GOT3 (cell line): ENCODE data around the gene AMIGO3.
"Not testable (repeated sequence)": the region's sequence is repeated elsewhere in the genome, so short reads cannot be mapped to it uniquely, and the experiment has no call there.

ENCODE experiments used
- DNase-seq: peaks from one replicate; lab custom pipeline; 2025; ENCODE audit warnings: mixed read lengths; lab: John Stamatoyannopoulos, UW

AMIGO3 gene

DNA sequence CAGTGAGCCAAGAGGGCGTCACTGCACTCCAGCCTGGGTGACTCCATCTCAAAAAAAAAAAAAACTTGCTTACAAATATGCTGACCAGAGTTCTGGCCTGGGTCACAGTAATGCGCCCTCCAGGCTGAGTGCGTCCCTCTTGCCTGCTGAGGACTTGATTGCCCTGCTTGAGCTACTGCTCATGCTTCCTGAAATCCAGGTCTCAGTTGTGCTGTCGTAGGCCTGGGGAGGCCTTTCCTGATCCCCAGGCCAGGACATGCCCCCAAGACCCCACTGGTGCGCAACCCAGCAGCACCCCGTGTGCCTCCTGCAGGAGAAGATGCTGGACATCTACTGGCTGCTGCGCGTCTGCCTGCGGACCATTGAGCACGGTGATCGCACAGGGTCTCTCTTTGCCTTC is 7.3 kb downstream of the AMIGO3 start:
- DNase-seq = no peak

DNA sequence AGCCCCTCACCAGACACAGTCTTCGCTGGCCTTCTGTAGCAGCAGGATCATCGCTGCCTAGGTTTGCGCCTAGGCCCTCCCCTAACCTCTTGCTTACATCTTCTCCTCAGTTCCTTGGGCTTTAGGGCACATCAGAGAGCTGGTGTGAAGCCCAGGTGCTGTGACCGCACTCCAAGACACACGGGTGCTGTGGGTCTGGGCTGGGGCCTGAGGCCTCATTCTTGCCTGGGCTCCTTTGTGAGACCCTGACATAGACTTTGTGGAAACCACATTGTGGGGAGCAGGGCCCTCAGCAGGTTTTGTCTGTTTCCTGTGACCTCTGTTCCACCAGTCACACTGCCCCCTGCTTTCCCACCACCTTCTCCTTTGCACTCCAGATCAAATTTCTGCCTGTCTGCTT is 8.0 kb downstream of the AMIGO3 start:
- DNase-seq = no peak

DNA sequence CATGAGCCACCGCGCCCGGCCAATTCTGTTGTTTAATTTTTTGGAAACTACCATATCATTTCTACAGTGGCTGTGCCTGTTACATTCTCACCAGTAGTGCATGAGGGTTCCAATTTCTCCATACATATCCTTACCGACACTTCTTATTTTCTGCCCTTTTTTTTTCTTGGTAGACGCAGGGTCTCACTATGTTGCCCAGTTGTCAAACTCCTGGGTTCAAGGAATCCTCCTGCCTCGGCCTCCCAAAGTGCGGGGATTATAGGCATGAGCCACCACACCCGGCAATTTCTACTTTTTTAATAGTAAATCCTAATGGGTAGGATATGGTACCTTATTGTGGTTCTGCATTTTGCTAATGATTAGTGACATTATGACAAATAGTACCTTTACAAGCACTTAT is 9.6 kb downstream of the AMIGO3 start:
- DNase-seq = no peak

DNA sequence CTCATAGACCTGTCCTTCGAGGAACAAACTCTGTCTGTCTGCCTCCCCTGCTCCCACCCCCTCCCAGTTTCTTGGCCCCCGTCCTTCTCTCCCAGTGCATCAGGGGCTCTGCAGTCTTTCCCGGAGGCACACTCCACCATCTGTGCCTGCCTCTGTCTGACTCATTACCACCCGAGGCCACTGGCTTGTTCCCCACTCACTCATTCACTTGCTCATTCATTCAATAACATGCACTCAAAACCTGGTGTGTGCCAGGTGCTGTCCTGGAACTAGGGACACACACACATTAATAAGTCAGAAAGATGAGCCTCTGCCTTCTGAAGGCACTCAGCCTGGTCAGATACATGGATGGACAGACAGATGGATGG is 12.4 kb downstream of the AMIGO3 start:
- DNase-seq = no peak

DNA sequence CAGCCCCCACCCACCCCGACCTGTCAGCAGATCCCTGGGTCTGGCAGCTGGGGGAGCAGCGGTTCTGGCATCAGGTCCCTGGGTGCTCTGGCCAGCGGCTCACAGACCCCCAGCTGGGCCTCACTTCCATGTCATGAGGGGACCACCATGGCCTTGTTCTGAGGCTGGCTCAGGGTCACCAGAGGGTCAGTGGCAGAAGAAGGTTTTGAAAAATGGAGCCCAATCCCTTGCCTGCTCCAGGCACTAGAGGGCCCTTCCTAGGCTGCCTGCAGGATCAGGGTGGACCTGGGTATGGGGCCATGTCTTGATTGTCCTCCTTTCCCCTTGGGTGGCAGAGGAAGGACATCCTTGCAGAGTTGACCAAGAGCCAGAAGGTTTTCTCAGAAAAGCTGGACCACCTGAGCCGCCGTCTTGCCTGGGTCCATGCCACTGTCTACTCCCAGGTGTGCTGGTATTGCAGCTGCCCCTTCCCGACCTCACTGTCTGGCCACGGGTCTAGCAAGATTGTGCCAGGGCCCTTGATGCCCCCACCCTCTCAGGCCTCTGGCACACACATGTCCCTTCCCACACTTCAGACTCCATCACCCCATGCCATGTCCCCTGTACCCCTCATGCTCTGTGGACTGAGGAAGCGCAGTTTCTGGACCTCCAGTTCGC is 12.9 kb downstream of the AMIGO3 start:
- no peak for DNase-seq

DNA sequence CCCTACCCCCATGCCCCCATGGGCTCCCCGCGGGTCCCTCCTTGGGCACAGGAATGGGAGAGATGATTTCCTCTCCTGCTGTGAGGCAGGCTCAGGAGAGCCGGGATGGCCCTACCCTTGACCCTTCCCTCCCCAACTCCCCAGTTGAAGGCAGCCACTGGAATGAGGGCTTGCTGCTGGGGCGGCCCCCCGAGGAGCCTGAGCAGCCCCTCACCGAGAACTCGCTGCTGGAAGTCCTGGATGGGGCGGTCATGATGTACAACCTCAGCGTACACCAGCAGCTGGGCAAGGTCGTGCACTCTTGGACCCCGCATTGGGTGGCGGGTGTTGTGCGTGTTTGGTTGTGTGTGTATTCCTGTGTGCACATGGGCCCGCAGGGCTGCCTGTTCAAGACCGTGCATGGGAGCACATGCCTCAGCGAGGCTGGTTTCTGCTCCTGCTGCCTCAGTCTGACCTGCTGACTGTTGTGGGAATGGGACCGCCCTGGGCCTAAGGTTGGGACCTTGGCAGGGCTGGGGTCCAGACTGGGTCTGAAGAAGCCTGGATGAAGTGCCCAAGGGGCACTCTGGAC is 14.0 kb downstream of the AMIGO3 start:
- no peak for DNase-seq

DNA sequence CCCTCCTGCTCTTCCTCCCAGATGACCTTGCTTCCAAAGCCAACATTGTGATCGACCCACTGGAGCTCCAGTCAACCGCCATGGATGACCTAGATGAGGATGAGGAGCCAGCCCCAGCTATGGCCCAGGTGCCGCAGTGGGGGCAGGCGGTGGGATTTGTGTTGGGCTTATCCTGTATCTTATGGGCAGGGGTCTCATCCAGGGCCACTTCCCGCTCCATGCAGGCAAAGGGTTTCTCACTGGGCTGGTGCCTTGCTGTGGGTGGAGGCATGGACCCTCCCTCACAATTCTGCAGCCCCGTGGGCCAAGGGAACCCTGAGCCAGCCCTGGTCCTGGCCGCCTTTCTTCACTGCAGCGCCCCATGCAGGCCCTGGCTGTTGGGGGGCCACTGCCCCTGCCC is 14.9 kb downstream of the AMIGO3 start:
- no peak for DNase-seq

DNA sequence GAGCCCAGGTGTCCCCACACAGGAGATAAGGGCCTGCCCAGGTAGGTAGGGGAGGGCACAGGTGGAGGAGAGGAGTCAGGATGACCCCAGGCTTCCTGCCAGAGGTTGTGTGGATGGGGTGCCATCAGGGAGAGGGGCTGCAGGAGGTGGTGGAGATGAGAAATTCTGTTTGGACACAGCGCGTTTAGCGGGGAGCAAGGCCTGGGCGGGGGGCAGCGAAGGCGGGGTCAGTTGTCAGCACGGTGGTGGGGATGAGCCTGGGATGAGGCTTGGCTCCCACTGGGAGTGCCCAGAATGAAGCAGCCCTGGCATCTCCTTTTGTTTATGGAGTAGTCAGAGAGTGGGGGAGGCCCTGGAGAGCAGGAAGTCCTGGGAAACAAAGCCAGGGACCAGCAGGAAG is 15.5 kb downstream of the AMIGO3 start:
- DNase-seq = no peak

DNA sequence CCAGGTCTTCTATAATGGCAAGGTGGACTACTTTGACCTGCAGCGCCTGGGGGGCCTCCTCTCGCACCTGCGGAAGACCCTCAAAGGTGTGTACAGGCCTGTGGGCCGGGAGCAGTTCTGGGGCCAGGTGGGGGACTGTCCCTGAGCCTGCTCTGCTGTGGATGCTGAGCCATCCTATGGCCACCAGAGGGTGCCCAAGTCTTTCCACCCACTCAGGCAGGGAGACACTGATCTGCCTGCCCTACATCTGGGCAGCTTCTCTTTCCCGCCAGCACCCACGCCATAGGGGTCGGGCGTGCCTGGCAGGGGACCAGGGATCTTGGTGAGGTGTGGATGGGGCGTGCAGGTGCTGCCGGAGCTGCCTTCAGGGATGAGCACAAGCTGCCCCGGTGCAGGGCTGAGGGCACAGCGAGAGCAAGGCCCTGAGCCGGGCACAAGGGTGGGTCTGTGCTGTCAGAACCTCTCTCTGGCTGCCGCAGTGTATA is 16.0 kb downstream of the AMIGO3 start:
- DNase-seq = no peak

DNA sequence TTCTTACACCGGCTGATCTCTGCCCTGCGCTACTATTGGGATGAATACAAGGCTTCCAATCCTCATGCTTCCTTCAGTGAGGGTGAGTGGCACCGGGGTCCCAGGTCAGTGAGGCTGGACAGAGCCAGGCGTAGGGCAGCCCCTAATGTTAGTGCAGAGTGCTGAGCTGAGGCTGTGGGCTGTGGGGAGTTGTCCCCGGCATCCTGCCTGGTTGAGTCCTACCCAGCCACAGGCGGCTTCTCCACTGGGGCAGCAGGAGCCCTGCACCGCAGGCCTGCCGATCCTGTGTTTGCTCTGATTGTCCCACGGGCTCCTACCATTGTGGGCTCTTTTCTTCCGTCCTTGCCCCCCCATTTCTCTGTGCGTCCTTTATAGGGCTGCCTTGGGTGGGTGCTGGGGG is 16.8 kb downstream of the AMIGO3 start:
- no peak for DNase-seq

DNA sequence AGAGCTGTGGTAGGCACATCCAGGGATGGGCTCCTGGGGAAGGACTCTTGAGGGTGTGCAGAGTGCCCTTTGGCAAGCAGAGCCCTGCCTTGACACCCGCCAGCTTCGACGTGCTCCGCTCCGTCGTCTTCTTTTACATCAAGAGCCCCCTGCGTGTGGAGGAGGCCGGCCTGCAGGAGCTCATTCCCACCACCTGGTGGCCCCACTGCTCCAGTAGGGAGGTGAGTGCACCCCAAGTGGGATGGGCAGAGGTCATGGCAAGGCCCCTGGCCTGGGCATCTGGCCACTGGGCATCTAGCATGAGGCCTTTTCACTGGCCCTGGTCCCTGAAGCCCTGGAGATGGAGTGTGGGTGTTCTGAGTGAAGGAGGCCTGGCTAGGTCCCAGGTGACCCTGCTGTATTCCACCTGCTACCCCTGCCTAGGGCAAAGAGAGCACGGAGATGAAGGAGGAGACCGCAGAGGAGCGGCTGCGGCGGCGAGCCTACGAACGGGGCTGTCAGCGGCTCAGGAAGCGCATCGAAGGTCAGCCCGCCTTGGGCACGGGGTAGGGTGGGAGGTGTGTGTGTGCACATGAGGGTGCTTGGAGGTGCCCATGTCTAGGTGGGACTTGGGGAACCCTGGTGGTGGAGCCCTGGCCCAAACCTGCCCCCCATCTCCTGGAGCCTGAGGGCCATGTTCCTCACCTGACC is 18.0 kb downstream of the AMIGO3 start:
- DNase-seq = no peak

DNA sequence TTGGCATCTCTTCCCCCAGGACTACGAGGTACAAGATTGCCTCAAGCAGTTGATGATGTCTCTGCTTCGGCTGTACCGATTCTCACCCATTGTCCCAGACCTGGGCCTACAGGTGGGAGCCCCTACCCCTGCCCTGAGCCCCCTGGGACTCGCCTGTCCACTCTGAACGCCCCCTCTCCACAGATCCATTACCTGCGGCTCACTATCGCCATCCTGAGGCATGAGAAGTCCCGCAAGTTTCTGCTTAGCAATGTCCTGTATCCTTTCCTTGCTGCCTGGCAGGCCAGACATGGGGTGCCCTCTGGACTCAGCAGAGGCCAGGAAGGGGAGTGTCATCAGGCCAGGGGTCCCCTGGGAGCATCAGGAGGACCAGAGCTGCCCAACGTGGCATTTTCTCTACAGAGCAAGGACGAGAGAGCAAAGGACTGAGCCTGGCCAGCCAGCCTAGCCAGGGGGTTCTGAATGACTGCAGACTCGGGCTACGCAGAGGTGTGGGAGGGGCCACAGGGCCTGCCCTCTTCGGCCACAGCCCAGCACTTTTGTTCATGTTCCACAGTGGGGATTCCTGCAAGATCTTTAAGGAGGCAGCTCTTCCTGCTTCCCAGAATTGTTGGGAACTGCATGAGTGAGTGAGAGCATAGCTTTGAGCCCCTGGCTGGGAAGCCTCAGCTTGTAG is 18.9 kb downstream of the AMIGO3 start:
- no peak for DNase-seq

DNA sequence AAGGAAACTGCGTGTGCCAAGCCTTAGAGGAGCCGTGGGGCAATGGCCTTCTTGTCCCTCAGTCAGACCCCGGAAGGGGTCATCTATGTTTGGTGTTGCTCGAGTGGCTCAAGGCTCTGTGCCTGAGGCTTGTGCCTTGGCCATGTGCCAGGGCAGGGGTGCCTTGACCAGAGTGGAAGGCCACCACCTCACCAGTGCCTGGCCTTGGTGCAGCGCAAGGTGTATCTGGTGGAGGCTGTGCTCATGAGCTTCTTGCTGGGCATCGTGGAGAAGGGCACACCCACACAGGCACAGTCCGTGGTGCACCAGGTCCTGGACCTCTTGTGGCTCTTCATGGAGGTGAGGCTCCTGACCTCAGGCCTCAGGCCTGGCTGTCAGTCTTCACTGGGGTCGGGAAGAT is 19.5 kb downstream of the AMIGO3 start:
- no peak for DNase-seq

DNA sequence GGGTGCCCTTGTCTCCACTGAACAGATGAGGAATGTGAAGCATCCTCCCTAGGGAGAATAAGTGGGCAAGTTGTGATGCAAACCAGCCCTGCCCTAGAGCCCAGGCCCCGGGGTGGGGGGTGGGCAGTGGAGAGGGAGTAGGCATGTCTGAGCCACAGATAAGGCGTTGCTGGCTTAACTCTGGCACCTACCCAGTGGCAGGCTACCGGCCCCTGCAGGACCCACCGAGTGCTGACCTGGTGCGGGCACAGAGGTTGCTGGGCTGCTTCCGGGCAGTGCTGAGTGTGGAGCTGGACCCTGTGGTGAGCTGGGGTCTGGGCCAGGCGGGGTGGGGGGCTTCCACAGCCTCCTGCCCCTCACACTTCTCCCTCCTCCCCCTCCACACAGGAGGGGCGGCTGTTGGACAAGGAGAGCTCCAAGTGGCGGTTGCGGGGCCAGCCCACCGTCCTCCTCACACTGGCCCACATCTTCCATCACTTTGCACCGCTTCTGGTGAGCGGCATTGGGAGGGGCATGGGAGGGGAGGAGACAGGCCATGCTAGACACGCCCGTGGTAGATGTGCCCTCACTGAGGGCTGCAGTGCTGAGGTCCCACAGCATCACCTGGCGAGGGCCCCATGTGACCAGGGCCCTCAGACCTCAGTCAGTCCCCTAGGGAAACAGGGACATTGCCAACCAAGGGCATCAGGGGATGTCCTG is 20.1 kb downstream of the AMIGO3 start:
- no peak for DNase-seq

DNA sequence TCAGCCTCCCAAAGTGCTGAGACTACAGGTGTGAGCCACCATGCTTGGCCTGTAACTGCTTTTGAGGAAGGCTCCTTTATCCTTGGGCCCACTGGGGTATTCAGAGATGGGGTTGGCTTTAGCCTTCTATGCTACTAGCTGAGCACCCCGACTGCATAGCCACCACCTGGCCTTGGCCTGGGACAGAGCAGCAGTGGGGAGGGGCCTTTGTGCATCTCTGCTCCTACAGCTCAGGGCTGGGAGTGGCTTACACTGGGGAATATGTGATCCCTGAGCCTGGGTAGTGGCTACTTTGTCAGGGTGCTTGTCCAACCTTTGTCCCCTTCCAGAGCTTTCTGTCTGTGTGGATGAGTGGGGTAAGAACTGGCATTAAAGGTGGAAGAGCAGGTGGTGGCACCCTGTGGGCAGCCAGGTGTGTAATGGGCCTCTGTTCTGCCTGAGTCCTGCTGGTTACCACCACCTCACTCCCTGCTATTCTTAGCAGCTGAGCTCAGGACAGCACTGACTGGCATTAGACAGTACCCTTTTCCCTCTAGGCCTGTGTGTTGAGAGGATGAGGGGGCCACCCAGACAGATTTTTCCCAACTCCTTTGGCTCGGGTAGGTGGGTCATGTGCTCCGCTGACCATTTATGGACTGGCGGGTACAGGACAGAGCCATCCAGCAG is 24.0 kb downstream of the AMIGO3 start:
- DNase-seq = not testable (repeated sequence)

DNA sequence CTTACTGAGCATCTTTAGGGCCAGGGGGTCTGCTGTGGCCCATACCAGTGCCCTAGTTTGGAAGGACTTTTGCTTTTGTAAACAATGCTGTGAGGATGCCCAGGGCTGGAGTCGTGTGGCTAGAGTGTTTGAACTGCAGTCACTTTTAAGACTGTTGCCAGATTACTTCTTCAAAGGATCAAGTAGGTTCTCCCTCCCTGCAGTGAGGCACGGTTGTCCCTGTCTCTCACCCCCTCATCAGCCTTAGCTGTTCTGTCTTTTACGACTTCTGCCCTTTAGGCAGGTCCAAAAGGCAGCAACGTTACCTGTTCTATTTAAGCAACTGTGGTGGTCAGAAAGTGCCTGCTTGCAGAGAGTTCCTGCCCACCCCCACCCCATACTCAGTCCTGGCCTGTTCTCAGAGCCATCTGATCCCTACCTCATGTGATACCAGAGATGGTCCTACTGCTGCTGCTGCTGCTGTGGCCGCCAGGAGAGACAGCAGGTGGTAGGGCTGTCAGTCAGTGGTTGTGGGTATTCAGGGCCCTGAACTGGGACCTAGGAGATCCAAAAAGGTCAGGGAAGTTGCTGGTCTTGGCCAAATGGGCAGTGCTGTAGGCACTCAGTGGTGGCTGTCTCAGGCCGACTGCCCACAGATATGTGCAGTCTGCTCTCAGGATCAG is 24.9 kb downstream of the AMIGO3 start:
- DNase-seq = not testable (repeated sequence)

DNA sequence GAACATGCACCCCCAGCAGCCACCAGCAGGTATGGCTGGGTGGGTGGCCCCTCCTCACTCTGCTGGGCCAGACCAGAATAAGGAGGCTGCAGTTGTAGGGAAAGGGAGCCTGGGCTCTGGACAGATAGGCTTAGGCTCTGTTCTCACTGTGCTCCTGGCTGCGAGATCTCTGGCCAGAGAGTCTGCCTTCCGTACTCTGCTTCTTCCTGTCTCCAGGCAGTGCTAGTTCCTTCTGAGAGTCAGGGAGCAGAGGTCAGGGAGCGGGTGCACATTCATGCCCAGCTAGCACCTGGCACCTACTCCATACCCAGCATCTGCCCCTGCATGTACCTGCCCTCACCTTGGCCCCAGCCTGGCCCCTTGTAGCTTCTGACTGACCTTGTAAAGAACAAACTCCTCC is 28.0 kb downstream of the AMIGO3 start:
- not testable (repeated sequence) for DNase-seq

DNA sequence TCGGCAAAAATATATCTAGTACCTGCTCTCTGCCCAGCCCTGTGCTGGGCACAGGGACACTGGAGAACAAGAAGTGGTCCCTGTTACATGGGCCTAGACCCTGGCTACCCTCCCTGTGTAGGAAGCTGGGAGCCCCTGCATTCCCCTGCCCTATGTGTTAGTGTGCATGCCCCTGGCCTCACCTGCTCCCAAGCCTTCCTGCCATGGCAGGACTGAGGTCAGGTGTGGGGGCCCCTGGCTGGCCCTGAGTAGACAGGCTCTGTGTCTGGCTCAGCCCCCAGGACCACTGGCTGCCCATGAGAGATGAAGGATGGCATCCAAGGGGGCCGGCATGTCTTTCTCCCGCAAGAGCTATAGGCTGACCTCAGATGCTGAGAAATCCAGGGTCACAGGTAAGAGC is 28.6 kb downstream of the AMIGO3 start:
- not testable (repeated sequence) for DNase-seq

DNA sequence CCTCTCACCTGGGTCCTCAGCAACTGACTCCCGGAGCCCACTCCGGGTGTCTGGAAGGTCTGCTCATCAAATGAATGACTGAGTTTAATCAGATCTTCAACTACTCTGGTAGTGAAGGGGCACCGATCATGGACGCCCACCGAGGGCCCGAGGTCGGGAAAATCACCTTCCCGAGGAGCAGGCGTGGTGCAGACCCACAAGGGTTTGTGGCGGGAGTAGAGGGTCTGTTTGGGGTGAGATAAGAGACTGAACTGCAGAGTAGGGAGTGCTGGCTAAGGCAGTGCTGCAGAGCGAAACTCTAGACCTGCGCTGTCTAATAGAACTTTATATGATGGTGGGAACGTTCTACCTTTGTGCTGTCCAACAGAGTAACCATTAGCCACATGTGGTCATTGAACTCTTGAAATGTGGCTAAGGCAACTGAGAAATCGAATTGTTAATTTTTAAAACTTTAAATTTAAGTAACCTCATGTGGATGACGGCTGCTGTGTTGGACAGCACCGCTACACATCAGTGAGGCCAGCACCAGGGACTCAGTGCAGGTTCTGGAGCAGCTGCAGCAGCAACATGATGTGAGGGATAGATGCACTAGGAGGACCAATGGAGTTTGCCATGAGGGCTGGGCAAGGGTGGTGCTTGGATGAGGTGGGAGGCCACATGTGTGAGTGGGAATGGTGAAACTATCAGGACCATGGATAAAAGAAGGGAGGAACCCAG is 29.4 kb downstream of the AMIGO3 start:
- not testable (repeated sequence) for DNase-seq
